ENCODE data around the gene RAB11B. TPM values are rescaled to one million over a fixed set of nuclear protein-coding genes. Genes with fewer than 3 reads are reported as not detected.
"Not testable (repeated sequence)": the region's sequence is repeated elsewhere in the genome, so short reads cannot be mapped to it uniquely, and the experiment has no call there.

The RAB11B gene
- total and polyA plus RNA-seq, 9 of the 15 experiments (the other 6 are each of a cell fraction or from before 2014, with no cell fraction given) = 0.74 to 71.0 (median 13.8) TPM

- DNase-seq (ENCODE audit: extremely low read depth in 1 of 4, low spot score in 3 of 4); BruUV-seq (replicated peaks); CTCF ChIA-PET (ENCODE audit: low intra/inter-chr PET ratio); H3K79me2 ChIP-seq (ENCODE audit: control insufficient read depth, insufficient read depth, low read length); H3K27ac ChIP-seq (ENCODE audit: extremely low read depth, low read depth, low read length); H3K4me1 ChIP-seq (replicated peaks in 1 of 2; ENCODE audit: control insufficient read depth in 2 of 2, insufficient read depth in 2 of 2, low read length in 2 of 2); in situ Hi-C loops (cut with MboI); H3K9ac ChIP-seq (ENCODE audit: insufficient read depth in 1 of 2, low read depth in 2 of 2, low read length in 2 of 2); H4K20me1 ChIP-seq (replicated peaks; ENCODE audit: control insufficient read depth, insufficient read depth, low read length); H3K9me3 ChIP-seq (replicated peaks; ENCODE audit: control insufficient read depth, insufficient read depth, low read depth, low read length); H3K27me3 ChIP-seq (ENCODE audit: control insufficient read depth in 2 of 2, insufficient read depth in 2 of 2, low read length in 2 of 2); intact Hi-C loops (cut with micrococcal nuclease); FAIRE-seq; H3K4me2 ChIP-seq (ENCODE audit: insufficient read depth, low read length); POLR2A ChIA-PET; ATAC-seq; H3K9me1 ChIP-seq (ENCODE audit: control insufficient read depth, insufficient read depth, low read length); H3K36me3 ChIP-seq (ENCODE audit: control insufficient read depth, insufficient read depth, low read length); H3K4me3 ChIP-seq; H2AFZ ChIP-seq (ENCODE audit: low read depth, low read length): not testable (repeated sequence)
- WGBS (ENCODE audit: insufficient coverage, low coverage, missing lambda C conversion rate) = 51% methylated on average over 4 of the region's 4 CpGs
- TF ChIP-seq ZNF512 (tag; IDR thresholded peaks at IDR 0.05) = 0 out of 2 replicates have a peak, but pooled peaks have one; percentile 30
These were observed 5.6 kb upstream of the RAB11B start for GRCh38 chr19:8384569-8384968.

- DNase-seq (ENCODE audit: extremely low read depth in 1 of 4, low spot score in 3 of 4); H3K79me2 ChIP-seq (ENCODE audit: control insufficient read depth, insufficient read depth, low read length); H4K20me1 ChIP-seq (replicated peaks; ENCODE audit: control insufficient read depth, insufficient read depth, low read length); ATAC-seq; in situ Hi-C loops (cut with MboI); H3K4me2 ChIP-seq (ENCODE audit: insufficient read depth, low read length); H2AFZ ChIP-seq (ENCODE audit: low read depth, low read length); H3K27ac ChIP-seq (ENCODE audit: extremely low read depth, low read depth, low read length); H3K4me3 ChIP-seq; H3K36me3 ChIP-seq (ENCODE audit: control insufficient read depth, insufficient read depth, low read length); H3K4me1 ChIP-seq (replicated peaks in 1 of 2; ENCODE audit: control insufficient read depth in 2 of 2, insufficient read depth in 2 of 2, low read length in 2 of 2); H3K9me1 ChIP-seq (ENCODE audit: control insufficient read depth, insufficient read depth, low read length); POLR2A ChIA-PET; BruUV-seq (replicated peaks); intact Hi-C loops (cut with micrococcal nuclease); FAIRE-seq; H3K9ac ChIP-seq (ENCODE audit: insufficient read depth in 1 of 2, low read depth in 2 of 2, low read length in 2 of 2); H3K9me3 ChIP-seq (replicated peaks; ENCODE audit: control insufficient read depth, insufficient read depth, low read depth, low read length); H3K27me3 ChIP-seq (ENCODE audit: control insufficient read depth in 2 of 2, insufficient read depth in 2 of 2, low read length in 2 of 2); TF ChIP-seq PBX2 (CRISPR knock-in tag; IDR thresholded peaks at IDR 0.05; ENCODE audit: low read depth): not testable (repeated sequence)
- TF ChIP-seq PBX2 (tag; conservative IDR thresholded peaks at IDR 0.05; ENCODE audit: low read depth) = peak; percentile 58
- TF ChIP-seq MEIS2 (IDR thresholded peaks at IDR 0.05; ENCODE audit: partially characterized antibody) = peak; percentile 65
- WGBS (ENCODE audit: insufficient coverage, low coverage, missing lambda C conversion rate) = 40% methylated on average over 2 of the region's 2 CpGs
- CTCF ChIA-PET (ENCODE audit: low intra/inter-chr PET ratio) = interaction anchor here (0.6 kb wide), 1 partner anchor 13 kb away, joined by 4 read pairs; no protein-coding TSS in a partner anchor
These were observed 5.1 kb upstream of the RAB11B start for GRCh38 chr19:8385103-8385502.

- not testable (repeated sequence) for H3K4me2 ChIP-seq (ENCODE audit: insufficient read depth, low read length)
These were observed 4.6 kb upstream of the RAB11B start for GRCh38 chr19:8385566-8385965.

More at GRCh38 chr19:8385566-8385965, 4.6 kb upstream of the RAB11B start:
- in situ Hi-C loops (cut with MboI); H3K9me3 ChIP-seq (replicated peaks; ENCODE audit: control insufficient read depth, insufficient read depth, low read depth, low read length); ATAC-seq; H3K79me2 ChIP-seq (ENCODE audit: control insufficient read depth, insufficient read depth, low read length); FAIRE-seq; DNase-seq (ENCODE audit: extremely low read depth in 1 of 4, low spot score in 3 of 4); H3K4me3 ChIP-seq; H3K9ac ChIP-seq (ENCODE audit: insufficient read depth in 1 of 2, low read depth in 2 of 2, low read length in 2 of 2); BruUV-seq (replicated peaks); H3K27ac ChIP-seq (ENCODE audit: extremely low read depth, low read depth, low read length); H3K4me1 ChIP-seq (replicated peaks in 1 of 2; ENCODE audit: control insufficient read depth in 2 of 2, insufficient read depth in 2 of 2, low read length in 2 of 2); H2AFZ ChIP-seq (ENCODE audit: low read depth, low read length); POLR2A ChIA-PET; H3K27me3 ChIP-seq (ENCODE audit: control insufficient read depth in 2 of 2, insufficient read depth in 2 of 2, low read length in 2 of 2); H3K36me3 ChIP-seq (ENCODE audit: control insufficient read depth, insufficient read depth, low read length); H4K20me1 ChIP-seq (replicated peaks; ENCODE audit: control insufficient read depth, insufficient read depth, low read length); H3K9me1 ChIP-seq (ENCODE audit: control insufficient read depth, insufficient read depth, low read length); intact Hi-C loops (cut with micrococcal nuclease): not testable (repeated sequence)
- WGBS (ENCODE audit: insufficient coverage, low coverage, missing lambda C conversion rate) = 79% methylated on average over 3 of the region's 3 CpGs
- CTCF ChIA-PET (ENCODE audit: low intra/inter-chr PET ratio) = interaction anchor here (0.6 kb wide), 1 partner anchor 13 kb away, joined by 4 read pairs; no protein-coding TSS in a partner anchor

Data from K562 (cell line).